Measurements from ENCODE around the gene RBM17. TPM values are rescaled to one million over a fixed set of nuclear protein-coding genes. Genes with fewer than 3 reads are reported as not detected.
"Not testable (repeated sequence)": the region's sequence is repeated elsewhere in the genome, so short reads cannot be mapped to it uniquely, and the experiment has no call there.

The RBM17 gene
- total RNA-seq, 1 donor = 80.0 TPM

DNA sequence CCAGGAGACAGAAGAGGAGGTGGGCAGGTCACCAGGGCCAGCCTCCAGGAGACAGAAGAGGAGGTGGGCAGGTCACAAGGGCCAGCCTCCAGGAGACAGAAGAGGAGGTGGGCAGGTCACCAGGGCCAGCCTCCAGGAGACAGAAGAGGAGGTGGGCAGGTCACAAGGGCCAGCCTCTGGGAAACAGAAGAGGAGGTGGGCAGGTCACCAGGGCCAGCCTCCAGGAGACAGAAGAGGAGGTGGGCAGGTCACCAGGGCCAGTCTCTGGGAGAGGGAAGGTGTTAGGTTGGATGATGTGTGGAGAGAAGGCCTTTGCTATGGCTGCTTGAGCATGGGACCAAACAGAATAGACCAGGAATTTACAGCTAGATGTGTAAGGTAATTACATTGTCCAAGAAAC lies 38.6 kb downstream of the RBM17 start:
- not testable (repeated sequence) for H3K9me3 ChIP-seq (ENCODE audit: low read depth, low read length); H3K4me3 ChIP-seq (ENCODE audit: low read length); H3K27me3 ChIP-seq (ENCODE audit: insufficient read depth, low read length)
- peaks cover 31% of the 10 kb centered on the region for H3K4me1 ChIP-seq (ENCODE audit: insufficient read depth, low read length)

- H3K4me1 ChIP-seq (ENCODE audit: insufficient read depth, low read length) = peaks cover 31% of the 10 kb centered on the region
- H3K4me3 ChIP-seq (ENCODE audit: low read length) = no peak overlapping the region
- no peaks in the 10 kb centered on the region for H3K27me3 ChIP-seq (ENCODE audit: insufficient read depth, low read length)
- no peaks in the 10 kb centered on the region for H3K9me3 ChIP-seq (ENCODE audit: low read depth, low read length)
These were observed 39.3 kb downstream of the RBM17 start for GRCh38 chr10:6128087-6128486.

GRCh38 chr10:6128591-6129251 lies 39.9 kb downstream of the RBM17 start:
- H3K4me1 ChIP-seq (ENCODE audit: insufficient read depth, low read length) = peaks cover 30% of the 10 kb centered on the region
- no peaks in the 10 kb centered on the region for H3K27me3 ChIP-seq (ENCODE audit: insufficient read depth, low read length)
- no peak overlapping the region for H3K4me3 ChIP-seq (ENCODE audit: low read length)
- no peaks in the 10 kb centered on the region for H3K9me3 ChIP-seq (ENCODE audit: low read depth, low read length)

DNA sequence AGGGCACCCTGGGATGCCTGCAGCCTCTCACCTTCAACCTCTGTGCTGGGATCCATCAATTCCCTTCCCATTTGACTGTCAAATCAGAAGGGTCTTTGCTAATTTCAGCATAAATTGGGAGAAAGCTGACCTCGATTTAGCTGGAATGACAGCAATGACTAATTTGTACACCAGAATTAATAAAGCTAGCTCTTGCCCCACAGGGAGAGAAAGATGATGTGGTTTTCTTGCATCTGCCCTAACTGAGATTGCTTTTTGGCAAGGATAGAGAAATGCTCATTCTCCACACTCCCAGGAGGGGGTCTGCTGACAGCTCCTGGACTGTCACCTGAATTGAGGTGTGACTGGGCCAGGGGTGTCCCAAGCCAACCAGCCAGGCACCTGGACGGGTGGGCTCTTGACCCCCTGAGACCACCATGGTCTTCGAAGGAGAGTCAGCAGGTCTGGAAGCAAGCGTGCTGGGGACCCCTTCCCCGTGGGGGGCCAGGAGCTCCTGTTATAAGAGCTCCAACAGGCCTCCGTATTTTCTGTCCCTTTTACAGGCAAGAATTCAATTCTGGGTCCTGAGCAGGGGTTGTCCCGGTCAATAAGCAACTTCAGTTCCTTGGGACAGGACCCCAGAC lies 42.1 kb downstream of the RBM17 start:
- H3K4me3 ChIP-seq (ENCODE audit: low read length) = no peak overlapping the region
- no peaks in the 10 kb centered on the region for H3K9me3 ChIP-seq (ENCODE audit: low read depth, low read length)
- H3K4me1 ChIP-seq (ENCODE audit: insufficient read depth, low read length) = peaks cover 22% of the 10 kb centered on the region
- no peaks in the 10 kb centered on the region for H3K27me3 ChIP-seq (ENCODE audit: insufficient read depth, low read length)

GRCh38 chr10:6133331-6134098 lies 44.7 kb downstream of the RBM17 start:
- no peak overlapping the region for H3K4me3 ChIP-seq (ENCODE audit: low read length)

DNA sequence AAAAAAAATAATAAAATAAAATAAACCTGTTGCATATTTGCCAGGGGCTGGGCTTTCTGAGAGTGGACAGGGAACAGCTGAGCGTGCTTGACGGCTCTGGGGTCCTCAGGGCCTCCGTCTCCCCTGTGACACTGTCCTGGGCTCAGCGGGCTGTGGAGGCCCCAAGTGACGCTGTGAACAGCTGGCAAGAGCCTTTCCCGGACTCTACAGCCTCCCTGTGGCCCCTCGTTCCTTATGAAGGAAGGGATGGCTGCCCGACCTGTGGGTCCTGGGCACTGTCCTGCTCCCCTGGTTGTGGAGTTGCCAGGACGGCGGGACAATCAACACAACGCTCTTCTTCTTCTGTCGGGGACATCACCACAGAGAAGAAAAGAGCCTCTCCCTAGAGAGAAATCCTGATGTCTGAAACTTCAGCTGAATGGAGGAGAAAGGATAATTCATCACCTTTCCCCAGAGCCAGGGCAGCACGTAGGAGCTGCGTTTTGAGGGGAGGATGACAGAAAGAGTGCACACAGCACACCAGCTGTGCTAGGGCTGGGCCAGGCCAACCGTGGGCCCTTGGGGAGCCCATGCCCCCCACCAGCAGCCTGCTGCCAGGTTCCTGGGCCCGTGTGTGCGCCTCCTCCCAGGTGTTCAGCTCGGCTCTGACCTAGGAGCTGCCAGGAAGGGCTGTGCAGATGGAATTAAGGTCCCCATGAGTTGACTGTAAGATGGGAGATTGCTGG lies 45.4 kb downstream of the RBM17 start:
- Histone ChIP-seq H3K27me3 (ENCODE audit: insufficient read depth, low read length) (no peaks in the 10 kb centered on the region), H3K4me3 (ENCODE audit: low read length) (no peak overlapping the region), H3K9me3 (ENCODE audit: low read depth, low read length) (no peaks in the 10 kb centered on the region), H3K4me1 (ENCODE audit: insufficient read depth, low read length) (peaks cover 10% of the 10 kb centered on the region)

More at GRCh38 chr10:6133331-6134098, 44.7 kb downstream of the RBM17 start:
- no peaks in the 10 kb centered on the region for H3K27me3 ChIP-seq (ENCODE audit: insufficient read depth, low read length)
- H3K4me1 ChIP-seq (ENCODE audit: insufficient read depth, low read length) = peaks cover 18% of the 10 kb centered on the region
- H3K9me3 ChIP-seq (ENCODE audit: low read depth, low read length) = no peaks in the 10 kb centered on the region

- no peak overlapping the region for H3K4me3 ChIP-seq (ENCODE audit: low read length)
- H3K4me1 ChIP-seq (ENCODE audit: insufficient read depth, low read length) = peaks cover 8% of the 10 kb centered on the region
- no peaks in the 10 kb centered on the region for H3K27me3 ChIP-seq (ENCODE audit: insufficient read depth, low read length)
- no peaks in the 10 kb centered on the region for H3K9me3 ChIP-seq (ENCODE audit: low read depth, low read length)
These were observed 46.2 kb downstream of the RBM17 start for GRCh38 chr10:6135039-6135438.

- Histone ChIP-seq H3K27me3 (ENCODE audit: insufficient read depth, low read length) (no peaks in the 10 kb centered on the region), H3K4me1 (ENCODE audit: insufficient read depth, low read length) (peaks cover 13% of the 10 kb centered on the region), H3K4me3 (ENCODE audit: low read length) (no peak overlapping the region), H3K9me3 (ENCODE audit: low read depth, low read length) (no peaks in the 10 kb centered on the region)
These were observed 46.8 kb downstream of the RBM17 start for GRCh38 chr10:6135589-6136168.

DNA sequence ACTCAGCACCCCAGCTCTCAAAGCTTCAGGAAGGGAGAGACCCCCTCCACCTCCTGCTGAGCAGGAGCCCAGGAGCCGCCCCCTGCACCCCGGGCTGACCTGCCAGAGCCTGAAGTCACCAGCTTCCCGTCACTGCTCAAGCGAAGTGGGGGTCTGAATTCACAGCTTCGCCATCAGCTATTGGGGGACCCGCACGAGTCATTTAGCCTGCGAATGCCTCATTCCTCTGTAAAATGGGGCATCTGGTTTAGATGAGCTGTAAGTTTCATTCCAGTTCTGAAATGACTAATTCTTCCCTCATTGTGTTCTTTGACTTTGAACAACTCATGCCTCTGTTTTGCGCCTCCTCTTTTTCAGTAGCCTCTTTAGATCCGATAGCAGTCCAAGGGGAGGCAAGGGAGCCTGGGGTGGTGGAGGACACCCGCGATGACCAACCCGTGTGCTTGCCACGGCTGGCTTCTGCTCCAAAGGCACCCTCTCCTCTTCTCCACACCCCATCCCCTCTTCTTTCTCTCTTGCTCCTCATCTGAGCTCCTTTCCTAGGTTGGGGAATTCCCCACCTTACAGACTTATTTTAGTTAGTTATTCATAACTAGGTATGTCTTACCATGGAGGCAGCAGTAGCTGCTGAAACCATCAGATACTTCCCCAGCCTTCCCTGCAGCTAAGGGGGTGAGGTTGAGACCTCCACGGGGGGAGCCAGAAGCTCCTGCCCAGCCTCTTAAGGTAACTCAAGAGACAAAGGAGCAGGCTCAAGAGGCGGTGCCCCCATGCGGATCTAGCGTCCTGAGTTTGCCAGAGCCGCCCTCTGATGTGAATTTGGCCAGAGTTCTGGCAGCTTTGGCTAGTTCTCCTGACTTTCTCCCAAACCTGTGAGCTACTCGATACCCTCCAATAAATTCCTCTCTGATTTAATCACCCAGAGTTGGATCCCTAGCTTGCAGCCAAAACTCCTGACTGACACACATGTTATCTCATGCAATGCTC lies 47.7 kb downstream of the RBM17 start:
- H3K4me1 ChIP-seq (ENCODE audit: insufficient read depth, low read length) = peaks cover 21% of the 10 kb centered on the region
- H3K4me3 ChIP-seq (ENCODE audit: low read length) = no peak overlapping the region
- H3K9me3 ChIP-seq (ENCODE audit: low read depth, low read length) = no peaks in the 10 kb centered on the region
- H3K27me3 ChIP-seq (ENCODE audit: insufficient read depth, low read length) = no peaks in the 10 kb centered on the region

DNA sequence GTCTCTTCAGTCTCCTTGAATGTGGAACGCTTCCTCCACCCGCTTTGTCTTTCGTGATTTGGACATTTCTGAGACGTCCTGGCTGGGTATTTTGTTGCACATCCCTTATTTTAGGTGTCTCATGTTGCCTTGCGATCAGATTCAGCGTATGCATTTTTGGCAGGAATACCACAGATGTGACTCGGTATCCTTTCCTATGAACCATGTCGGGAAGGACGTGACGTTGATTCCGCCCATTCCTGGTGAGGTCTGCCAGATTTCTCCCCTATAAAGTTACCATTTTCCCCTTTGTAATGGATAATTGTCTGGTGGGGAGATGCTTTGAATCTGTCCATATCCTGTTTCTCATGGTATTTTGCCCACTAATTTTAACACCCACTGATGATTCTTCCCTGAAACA lies 49.6 kb downstream of the RBM17 start:
- no peak overlapping the region for H3K4me3 ChIP-seq (ENCODE audit: low read length)
- H3K4me1 ChIP-seq (ENCODE audit: insufficient read depth, low read length) = peaks cover 26% of the 10 kb centered on the region
- H3K9me3 ChIP-seq (ENCODE audit: low read depth, low read length) = no peaks in the 10 kb centered on the region
- no peaks in the 10 kb centered on the region for H3K27me3 ChIP-seq (ENCODE audit: insufficient read depth, low read length)

GRCh38 chr10:6139470-6139869 lies 50.6 kb downstream of the RBM17 start:
- no peaks in the 10 kb centered on the region for H3K27me3 ChIP-seq (ENCODE audit: insufficient read depth, low read length)
- peaks cover 34% of the 10 kb centered on the region for H3K4me1 ChIP-seq (ENCODE audit: insufficient read depth, low read length)
- no peaks in the 10 kb centered on the region for H3K9me3 ChIP-seq (ENCODE audit: low read depth, low read length)
- H3K4me3 ChIP-seq (ENCODE audit: low read length) = no peak overlapping the region

DNA sequence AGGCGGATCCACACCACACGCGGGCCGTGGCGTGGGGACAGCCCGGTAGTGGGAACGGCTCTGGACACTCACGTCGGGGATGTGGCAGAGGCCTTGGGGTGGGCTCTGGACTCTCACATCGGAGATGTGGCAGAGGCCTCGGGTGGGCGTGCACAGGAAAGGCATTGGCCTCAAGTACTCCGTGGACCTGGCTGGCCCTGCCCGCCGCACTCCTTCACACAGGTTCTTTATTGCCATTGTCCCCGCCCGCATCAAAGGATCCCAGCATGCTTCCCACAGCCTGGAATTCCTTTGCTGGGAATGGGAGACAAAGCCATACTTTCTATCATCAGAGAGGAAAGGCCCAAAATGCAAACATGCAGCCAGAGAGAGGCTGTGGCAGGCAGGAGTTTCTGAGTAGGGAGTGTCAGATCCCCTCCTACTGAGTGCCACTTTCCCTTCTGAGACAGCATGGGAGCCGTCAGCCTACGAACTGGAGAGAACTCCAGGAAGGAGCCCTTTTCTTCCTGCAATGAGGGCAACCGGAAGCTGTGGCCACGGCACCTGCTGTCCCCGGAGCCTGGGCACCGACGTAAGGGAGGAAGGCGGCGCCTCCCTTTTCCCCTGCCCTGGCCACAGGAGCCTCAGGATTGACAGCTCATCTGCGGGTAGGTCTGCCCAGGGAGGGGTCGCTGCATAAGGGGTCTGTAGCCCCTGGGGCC lies 51.5 kb downstream of the RBM17 start:
- H3K4me3 ChIP-seq (ENCODE audit: low read length) = no peak overlapping the region
- H3K27me3 ChIP-seq (ENCODE audit: insufficient read depth, low read length) = no peaks in the 10 kb centered on the region
- peaks cover 30% of the 10 kb centered on the region for H3K4me1 ChIP-seq (ENCODE audit: insufficient read depth, low read length)

DNA sequence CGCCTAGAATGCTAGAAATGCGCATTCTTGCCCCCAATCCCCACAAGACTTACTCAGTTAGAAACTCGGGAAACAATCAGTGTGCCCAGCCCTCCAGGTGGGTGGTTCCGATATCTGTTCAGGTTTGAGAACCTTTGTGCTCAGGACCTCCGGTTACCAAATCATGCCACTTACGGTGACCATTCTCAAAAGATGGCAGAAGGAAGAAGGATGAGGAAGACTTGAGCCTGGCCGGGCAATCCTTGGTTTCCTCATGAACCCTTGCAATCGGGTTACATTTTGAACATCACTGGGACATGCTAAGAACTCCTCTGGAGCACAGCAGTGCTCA lies 52.1 kb downstream of the RBM17 start:
- Histone ChIP-seq H3K27me3 (ENCODE audit: insufficient read depth, low read length) (no peaks in the 10 kb centered on the region), H3K4me3 (ENCODE audit: low read length) (peak overlapping the region; percentile 9), H3K4me1 (ENCODE audit: insufficient read depth, low read length) (peaks cover 36% of the 10 kb centered on the region), H3K9me3 (ENCODE audit: low read depth, low read length) (no peaks in the 10 kb centered on the region)

More for the DNA sequence above, 51.5 kb downstream of the RBM17 start:
- H3K9me3 ChIP-seq (ENCODE audit: low read depth, low read length) = no peaks in the 10 kb centered on the region
